Measurements from ENCODE around the gene LSMEM2.

The LSMEM2 gene

DNA sequence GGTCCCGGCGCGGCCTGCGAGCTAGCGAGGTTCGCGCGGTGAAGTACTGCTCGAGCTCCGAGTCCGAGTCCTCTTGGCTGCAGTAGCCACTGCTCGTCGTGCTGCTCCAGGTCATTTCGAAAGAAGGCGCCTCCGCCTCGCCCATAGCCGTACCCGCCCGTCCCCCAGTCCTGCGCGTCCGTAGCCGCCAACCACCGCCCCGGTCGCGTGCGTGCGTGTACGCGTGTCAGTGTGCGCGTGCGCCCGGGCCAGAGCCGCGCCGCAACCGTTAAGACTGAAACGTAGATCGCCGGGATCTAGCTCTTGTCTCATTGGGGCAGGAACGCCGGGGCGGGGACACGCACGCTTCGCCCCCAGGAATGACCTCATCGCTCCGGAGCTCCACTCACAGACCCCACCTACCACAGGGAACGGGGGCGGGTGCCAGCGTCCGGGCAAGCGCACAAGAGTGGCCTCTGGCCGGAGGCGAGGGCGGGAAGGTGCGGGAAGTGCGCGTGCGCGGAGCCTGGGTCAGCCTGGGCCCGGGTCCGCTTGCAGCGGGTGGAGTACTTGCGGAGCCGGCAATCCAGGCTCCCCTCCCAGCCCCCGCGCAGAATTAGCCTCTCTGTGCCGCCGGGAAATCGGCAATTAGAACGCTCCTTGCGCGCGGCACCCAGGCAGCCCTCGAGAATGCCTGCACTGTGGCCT, 58.4 kb downstream of the LSMEM2 start:
- TF ChIP-seq, protein P1, sequence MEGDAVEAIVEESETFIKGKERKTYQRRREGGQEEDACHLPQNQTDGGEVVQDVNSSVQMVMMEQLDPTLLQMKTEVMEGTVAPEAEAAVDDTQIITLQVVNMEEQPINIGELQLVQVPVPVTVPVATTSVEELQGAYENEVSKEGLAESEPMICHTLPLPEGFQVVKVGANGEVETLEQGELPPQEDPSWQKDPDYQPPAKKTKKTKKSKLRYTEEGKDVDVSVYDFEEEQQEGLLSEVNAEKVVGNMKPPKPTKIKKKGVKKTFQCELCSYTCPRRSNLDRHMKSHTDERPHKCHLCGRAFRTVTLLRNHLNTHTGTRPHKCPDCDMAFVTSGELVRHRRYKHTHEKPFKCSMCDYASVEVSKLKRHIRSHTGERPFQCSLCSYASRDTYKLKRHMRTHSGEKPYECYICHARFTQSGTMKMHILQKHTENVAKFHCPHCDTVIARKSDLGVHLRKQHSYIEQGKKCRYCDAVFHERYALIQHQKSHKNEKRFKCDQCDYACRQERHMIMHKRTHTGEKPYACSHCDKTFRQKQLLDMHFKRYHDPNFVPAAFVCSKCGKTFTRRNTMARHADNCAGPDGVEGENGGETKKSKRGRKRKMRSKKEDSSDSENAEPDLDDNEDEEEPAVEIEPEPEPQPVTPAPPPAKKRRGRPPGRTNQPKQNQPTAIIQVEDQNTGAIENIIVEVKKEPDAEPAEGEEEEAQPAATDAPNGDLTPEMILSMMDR (IDR thresholded peaks at IDR 0.05; ENCODE audit: low read length, missing control alignments): no peak
- peak; percentile 100 for DNase-seq (ENCODE audit: low read depth)
- peak overlapping the region; percentile 94 for H3K4me3 ChIP-seq (replicated peaks; ENCODE audit: low read depth, low read length)
